GM19397 (cell line): ENCODE data around the gene CEP72.
"Not testable (repeated sequence)": the region's sequence is repeated elsewhere in the genome, so short reads cannot be mapped to it uniquely, and the experiment has no call there.

Source experiments
- ATAC-seq: cut with Tn5 transposase; IDR thresholded peaks from one replicate; pipeline ENCODE4 v1.9.1; 2021; ENCODE audit warnings: mild to moderate bottlenecking, moderate library complexity; ENCODE audit not compliant: unreplicated experiment

Gene CEP72

DNA sequence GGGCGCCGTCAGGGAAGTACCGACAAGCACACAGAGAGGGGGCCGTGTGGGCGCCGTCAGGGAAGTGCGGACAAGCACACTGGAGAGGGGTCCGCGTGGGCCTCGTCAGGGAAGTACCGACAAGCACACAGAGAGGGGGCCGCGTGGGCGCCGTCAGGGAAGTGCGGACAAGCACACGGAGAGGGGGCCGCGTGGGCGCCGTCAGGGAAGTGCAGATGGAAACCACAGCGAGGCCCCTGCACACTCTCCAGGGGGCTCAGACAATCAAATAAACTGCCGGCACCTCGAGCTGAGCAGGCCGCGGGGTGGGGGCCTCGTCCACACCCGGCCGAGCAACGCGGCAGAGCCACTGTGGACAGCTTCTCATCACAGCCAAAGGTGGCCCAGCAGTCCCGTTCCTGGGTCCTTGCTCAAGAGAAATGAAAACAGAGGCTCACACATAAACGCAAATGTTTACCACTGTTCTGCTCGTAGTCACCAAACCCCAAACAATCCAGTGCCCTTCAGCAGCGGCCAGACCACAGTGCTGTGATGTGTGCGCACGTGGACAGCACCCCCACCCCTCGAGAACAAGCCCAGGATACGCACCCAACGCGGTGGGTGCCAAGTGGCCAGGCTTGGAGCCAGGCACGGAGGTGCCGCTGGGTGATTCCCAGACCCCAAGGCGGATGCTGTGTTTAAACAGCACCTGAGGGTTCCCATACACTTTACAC lies 56.3 kb downstream of the CEP72 start:
- no peak for ATAC-seq

DNA sequence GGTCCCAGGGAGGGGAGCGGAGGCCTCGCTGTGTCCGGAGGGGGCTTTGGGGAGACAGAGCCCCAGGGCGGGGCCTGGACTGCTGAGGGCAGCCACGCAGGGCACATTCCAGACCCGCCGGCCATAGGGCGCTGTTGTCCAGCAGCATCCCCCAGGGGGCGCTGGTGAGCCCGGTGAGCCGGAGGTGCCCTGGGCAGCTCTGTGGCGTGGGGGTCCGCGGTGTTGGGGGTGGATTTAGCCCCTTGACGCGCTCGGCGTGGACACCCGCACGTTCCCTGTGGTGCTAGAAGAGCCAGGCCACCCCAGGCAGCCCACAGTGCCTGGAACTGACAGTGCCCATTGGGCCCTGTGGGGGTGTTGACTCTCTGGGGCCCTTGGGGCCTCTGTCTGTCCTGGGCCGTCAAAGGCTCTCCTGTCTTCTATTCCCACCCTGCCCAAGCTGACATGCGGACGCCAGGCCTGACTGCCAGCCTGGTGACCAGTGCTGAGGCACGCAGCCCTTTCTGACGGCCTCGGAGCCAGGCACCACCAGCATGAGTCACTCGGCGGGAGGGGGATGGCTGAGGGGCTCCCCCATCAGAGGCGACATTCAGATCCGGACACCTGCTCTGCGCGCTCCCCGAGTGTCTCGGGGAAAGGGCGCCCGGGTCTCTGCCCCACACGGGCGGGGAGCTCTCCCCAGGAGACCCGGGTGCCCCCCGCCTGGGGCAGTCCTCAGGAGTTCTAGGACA lies 57.1 kb downstream of the CEP72 start:
- ATAC-seq: no peak

GRCh38 chr5:669842-670395 lies 57.8 kb downstream of the CEP72 start:
- no peak for ATAC-seq

DNA sequence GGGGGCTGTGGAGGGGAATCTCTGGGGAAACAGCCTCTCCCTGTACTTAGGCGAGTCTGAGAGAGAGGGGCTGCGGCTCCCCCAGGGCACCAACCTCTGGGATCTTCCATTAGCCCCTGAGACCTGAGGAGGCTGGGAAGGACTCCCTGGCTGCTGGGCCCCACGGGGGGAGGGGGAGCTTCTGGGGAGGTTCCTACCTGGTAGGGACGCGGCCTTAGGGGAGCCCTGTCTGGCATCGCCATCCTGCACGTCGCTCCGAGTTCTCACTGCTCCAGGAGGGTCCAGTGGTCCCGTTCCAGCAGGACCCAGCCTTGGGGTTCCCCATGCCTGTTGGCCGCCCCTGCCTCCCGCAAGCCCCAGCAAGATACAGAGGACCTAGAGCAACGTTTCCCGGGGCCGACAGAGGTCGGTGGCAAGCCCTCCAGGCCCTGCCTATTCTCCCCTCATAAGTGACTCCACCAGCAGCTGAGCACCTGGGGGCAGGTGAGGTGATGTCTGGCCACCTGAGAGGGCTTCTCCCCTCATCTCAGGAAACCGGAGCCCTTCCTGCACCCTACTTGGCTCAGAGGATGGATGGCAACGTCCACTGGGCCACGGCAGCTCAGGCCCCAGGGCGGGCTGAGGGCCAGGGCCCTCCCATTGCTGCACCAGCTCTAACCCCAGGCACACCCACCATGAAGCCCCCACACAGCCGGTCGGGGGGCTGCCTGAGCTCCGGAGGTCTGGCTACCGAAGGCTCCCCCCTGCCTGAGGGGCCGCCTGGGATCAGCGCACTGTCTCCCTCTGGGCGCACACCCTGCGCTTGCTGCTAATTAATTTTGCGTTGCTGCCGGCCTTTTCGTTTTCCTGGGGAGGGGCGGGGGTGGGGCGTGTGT lies 58.5 kb downstream of the CEP72 start:
- no peak for ATAC-seq

DNA sequence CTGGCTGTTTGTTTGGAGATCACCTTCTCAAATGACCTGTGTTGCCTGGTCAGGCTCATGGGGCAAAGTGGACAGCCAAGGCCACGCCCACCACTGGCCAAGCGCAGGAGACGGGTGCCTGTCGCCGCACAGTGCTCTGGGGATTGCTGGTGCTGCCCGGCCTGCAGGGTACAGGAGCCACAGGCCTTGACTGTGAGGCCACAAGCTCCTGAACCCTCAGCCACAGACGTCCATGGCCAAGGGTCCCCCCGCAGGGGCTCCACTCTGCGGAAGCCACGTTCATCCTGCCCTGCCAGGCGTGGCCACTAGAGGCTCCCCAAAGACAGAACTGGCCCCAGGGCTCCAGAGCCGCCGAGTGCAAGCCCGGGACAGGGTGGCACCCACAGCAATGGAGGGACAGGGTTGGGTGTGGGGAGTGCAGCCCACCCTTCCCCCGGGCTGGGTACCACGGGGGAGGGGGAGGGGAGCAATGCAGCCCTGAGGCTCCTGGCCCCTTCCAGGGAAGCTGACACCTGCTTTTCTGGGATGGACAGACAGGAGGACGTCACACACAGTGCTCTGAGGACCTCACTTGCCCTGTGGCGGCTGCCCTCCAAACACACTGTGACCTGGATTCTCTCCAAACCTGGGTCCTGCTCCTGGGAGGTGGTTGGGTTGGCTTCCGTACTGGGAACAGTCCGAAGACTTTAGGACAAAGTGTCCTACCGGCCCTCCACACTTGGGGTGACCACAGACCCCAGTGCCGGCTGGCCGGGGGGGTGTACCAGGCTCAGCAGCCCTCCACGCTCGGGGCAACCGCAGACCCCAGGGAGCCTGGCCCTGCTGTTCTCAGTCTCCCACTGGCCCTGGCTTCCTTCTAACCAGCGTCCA lies 59.6 kb downstream of the CEP72 start:
- ATAC-seq: peak; percentile 62

DNA sequence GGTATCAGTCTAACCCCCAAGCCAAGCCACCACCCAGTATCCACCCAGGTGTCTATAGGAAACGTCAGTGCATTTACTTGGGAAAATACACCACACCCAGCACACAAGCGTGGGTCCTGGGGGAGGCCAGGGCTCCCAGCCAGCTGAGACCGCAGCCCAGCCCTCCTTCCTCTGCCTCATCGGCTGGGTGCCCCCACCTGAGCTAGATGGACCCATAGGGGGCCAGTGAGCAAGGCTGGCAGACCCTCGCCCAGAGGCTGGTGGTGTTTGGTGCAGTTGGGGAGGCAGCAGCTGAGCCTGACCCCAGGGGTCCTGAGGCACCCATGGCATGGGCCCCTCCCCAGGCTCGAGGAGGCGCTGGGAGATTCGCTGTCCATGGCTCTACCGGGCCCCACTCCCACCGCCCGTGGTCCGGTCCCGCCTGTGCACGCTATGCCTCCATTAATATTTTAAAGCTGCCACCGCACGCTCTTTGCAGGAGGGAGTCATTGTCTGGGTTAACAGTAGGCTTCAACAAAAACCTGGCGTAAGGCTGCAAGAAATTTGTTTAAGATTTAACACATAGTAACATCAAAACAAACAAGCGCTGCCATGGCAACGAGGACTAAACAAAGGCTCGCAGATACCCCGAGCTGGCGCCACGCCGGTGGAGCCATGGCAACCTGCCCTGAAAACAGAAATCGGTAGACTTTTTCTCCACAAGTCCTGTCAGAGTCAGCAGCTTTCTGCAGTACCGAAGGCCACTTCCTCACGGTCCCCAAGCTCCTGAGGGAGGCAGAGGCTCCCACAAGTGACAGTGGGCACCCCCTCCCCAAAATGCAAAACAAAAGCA lies 60.4 kb downstream of the CEP72 start:
- ATAC-seq: no peak

DNA sequence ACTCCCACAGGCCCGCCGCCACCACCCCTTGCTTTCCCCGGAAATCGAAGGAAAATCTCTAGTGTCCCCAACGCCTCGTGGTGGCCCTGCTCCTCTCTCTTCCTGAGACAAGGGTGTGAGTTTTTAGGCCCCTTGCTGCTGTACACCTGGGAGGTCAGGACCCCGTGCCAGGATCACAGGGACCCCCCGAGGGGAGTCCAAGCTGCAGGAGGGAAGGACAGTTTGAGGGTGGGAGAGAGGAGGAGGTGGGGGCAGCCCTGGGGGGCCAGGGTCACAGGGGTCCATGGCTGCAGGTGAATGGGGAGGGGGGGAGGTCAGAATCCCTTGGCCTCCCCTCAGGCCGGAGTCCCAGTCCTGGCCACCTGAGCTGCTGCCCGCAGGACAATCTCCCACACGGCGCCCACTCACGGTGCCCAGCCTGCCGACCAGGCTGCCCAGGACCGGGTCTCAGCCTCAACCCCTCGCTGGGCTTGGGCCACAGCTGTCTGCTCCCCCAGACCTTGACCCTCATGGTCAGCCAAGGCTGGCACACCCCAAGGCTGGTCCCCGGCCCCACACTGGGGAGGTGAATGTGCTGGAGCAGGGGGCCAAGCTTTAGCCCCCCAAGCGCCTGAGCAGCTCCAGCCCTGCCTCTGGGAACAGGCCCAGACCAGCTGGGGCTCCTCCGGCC lies 61.2 kb downstream of the CEP72 start:
- ATAC-seq: no peak

GRCh38 chr5:673831-674629 lies 61.9 kb downstream of the CEP72 start:
- ATAC-seq: no peak

DNA sequence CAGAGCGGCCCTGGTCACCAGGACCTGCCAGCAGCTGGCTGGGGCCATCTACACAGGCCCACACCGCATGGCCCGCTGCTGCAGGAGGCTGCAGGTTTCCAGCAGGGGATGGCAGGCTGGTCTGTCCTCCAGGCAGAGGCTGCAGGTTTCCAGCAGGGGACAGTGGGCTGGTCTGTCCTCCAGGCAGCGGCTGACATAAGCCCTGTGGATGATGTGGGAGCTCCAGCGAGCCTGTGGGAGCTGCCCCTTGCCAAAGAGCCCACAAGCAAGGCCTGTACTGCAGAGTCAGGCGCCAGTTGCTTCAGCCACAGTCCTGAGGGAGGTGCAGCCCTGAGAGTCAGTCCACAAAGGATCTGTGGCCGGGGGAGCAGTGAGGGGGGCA lies 62.5 kb downstream of the CEP72 start:
- no peak for ATAC-seq

DNA sequence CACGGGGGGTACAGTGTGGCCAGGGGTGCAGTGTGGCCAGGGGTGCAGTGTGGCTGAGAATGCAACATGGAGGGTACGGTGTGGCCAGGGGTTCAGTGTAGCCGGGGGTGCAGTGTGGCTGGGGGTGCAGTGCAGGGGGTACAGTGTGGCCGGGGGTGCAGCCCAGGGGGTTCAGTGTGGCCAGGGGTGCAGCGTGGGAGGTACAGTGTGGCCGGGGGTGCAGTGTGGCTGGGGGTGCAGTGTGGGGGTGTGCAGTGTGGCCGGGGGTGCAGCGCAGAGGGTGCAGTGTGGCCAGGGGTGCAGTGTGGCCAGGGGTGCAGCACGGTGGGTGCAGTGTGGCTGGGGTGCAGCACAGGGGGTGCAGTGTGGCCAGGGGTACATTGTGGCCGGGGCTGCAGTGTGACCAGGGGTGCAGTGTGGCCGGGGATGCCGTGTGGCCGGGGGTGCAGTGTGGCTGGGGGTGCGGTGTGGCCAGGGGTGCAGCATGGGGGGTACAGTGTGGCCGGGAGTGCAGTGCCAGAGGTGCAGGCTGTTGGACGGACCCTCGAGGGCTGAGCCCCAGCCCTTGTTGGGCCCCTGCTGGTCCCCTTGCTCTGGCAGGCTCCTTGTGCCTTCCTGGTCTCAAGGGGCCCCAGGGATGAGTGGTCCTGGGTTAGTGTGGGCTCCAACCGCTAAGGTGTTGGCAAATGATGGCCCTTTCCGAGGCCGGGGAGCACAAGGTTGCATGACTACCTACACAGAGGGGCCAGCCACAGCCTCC lies 63.2 kb downstream of the CEP72 start:
- ATAC-seq: no peak

GRCh38 chr5:675871-676698 lies 63.9 kb downstream of the CEP72 start:
- no peak for ATAC-seq

DNA sequence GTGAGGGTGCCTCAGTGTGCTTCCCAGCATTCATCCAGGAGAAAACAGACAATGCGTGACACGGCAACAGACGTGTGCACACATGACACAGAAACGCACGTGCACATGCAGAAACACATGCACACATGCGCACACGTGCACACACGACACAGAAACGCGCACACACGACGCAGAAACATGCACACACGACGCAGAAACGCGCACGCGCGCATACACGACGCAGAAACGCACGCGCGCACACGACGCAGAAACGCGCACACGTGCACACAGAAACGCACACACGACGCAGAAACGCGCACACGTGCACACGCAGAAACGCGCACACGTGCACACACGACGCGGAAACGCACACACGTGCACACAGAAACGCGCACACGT lies 64.5 kb downstream of the CEP72 start:
- no peak for ATAC-seq

GRCh38 chr5:677131-678101 lies 65.3 kb downstream of the CEP72 start:
- ATAC-seq: no peak

GRCh38 chr5:678521-678920 lies 66.4 kb downstream of the CEP72 start:
- ATAC-seq: not testable (repeated sequence)

DNA sequence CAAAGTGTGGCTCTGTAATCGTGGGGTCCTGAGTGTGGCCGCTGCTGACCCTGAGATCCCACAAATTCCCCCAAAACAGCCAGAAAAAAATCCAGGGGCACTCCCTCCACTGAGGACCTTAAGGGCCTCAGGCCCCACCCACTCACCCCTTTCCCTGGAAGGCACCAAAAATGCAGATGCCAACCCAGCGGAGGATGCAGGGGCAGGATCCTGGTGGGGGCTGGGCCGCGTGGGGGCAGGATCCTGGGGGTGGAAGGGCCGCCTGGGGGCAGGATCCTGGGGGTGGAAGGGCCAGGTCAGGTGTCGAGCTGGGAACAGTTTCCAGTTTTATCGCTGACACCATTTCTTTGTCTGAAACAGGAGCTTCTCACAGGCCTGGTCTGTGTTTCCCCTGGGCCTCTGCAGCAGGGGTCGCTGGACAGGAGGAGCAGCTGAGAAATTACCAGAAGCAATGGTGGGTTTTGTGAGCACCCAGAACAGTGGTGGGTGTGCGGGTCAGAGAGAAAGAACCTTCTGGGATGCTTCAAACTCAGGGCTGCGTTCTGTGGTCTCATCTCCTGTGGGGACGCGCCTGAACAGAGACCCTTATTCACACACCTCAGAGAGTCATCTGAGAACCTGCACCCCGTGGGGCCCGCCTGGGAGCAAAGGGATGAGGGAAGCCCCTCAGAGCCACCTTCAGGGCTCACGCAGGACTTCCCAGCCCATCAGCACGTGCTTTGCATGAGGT lies 67.2 kb downstream of the CEP72 start:
- ATAC-seq: not testable (repeated sequence)
